Measurements from ENCODE around the gene C1QTNF1.
A peak's percentile ranks its signal among the peaks of the same experiment; 100 is the strongest.

C1QTNF1 gene

DNA sequence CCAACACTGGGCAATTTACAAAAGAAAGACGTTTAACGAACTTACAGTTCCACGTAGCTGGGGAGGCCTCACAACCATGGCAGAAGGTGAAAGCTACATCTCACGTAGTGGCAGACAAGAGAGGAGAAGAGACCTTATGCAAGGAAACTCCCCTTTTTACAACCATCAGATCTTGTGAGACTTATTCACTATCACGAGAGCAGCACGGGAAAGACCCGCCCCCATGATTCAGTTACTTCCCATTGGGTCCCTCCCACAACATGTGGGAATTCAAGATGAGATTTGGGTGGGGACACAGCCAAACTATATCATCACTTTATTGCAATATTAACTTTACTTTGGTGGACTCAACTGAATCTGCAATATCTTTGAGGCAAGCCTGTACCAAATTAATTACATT lies 38.7 kb downstream of the C1QTNF1 start:
- H2BK5ac ChIP-seq (ENCODE audit: low read depth, low read length, poor library complexity): no peak overlapping the region
- no peak overlapping the region for H2BK12ac ChIP-seq (ENCODE audit: low read length)
- no peaks in the 10 kb centered on the region for H3K4me1 ChIP-seq (ENCODE audit: control insufficient read depth in 1 of 2, insufficient read depth in 2 of 2, low read length in 2 of 2)
- H3K36me3 ChIP-seq (ENCODE audit: control insufficient read depth in 1 of 2, insufficient read depth in 2 of 2, low read length in 2 of 2): no peaks in the 10 kb centered on the region
- H3K23ac ChIP-seq (ENCODE audit: low read length): no peak overlapping the region
- H3K4me3 ChIP-seq (ENCODE audit: low read depth, low read length): no peak overlapping the region
- H2AK5ac ChIP-seq (ENCODE audit: low read length): no peak overlapping the region
- no peak overlapping the region for H2BK120ac ChIP-seq (ENCODE audit: insufficient read depth, low read length, poor library complexity)
- H3K79me1 ChIP-seq (ENCODE audit: low read length): no peaks in the 10 kb centered on the region
- no peak overlapping the region for H3K14ac ChIP-seq (ENCODE audit: low read length)
- no peak overlapping the region for H2AFZ ChIP-seq (ENCODE audit: insufficient read depth, low read length, poor library complexity)
- no peaks in the 10 kb centered on the region for H3K27me3 ChIP-seq (ENCODE audit: insufficient read depth, low read length)
- H4K91ac ChIP-seq (ENCODE audit: low read depth, low read length): no peak overlapping the region
- no peak overlapping the region for H3K4me2 ChIP-seq (ENCODE audit: low read length)
- H3K27ac ChIP-seq (ENCODE audit: low read depth, low read length): no peak overlapping the region
- no peak overlapping the region for H3K4ac ChIP-seq (ENCODE audit: low read depth, low read length)
- no peak overlapping the region for H3K18ac ChIP-seq (ENCODE audit: low read length)
- H4K8ac ChIP-seq (ENCODE audit: low read depth, low read length): no peak overlapping the region
- no peak overlapping the region for H4K12ac ChIP-seq (ENCODE audit: low read depth, low read length)
- no peak overlapping the region for H3K9ac ChIP-seq (ENCODE audit: low read length)
- WGBS (ENCODE audit: extremely low coverage, insufficient coverage, insufficient read length): no CpG with 5 or more reads among the region's 7 CpGs
- no peaks in the 10 kb centered on the region for H3K79me2 ChIP-seq (ENCODE audit: control insufficient read depth, insufficient read depth, low read length, poor library complexity)
- no peak for DNase-seq
- H3K9me3 ChIP-seq (ENCODE audit: insufficient read depth, low read depth, low read length): peaks cover 2% of the 10 kb centered on the region

DNA sequence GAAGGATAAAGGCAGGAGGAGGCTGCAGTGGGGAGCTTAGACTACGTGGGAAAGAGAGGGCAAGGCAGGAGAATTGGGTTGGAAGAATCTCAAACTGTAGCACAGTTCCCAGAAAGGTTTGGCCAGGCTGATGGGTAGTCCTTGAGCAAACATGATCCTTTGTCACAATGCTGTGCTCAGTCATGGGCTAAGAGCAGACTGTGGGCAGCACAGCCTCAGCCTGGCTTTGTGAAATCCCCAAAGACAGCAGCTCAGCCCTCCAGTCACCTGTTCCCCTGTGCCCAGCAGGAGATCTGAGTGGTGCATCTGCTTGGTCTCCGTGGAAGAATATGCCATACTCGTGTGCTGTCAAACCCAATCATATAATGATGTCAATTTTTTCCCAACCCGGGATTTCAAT lies 40.1 kb downstream of the C1QTNF1 start:
- no peak overlapping the region for H2AFZ ChIP-seq (ENCODE audit: insufficient read depth, low read length, poor library complexity)
- no peak for DNase-seq
- no peak overlapping the region for H3K18ac ChIP-seq (ENCODE audit: low read length)
- no peaks in the 10 kb centered on the region for H3K4me1 ChIP-seq (ENCODE audit: control insufficient read depth in 1 of 2, insufficient read depth in 2 of 2, low read length in 2 of 2)
- no peaks in the 10 kb centered on the region for H3K9me3 ChIP-seq (ENCODE audit: insufficient read depth, low read depth, low read length)
- H4K12ac ChIP-seq (ENCODE audit: low read depth, low read length): no peak overlapping the region
- H3K27me3 ChIP-seq (ENCODE audit: insufficient read depth, low read length): no peaks in the 10 kb centered on the region
- H3K27ac ChIP-seq (ENCODE audit: low read depth, low read length): no peak overlapping the region
- no CpG with 5 or more reads among the region's 4 CpGs for WGBS (ENCODE audit: extremely low coverage, insufficient coverage, insufficient read length)
- H3K14ac ChIP-seq (ENCODE audit: low read length): no peak overlapping the region
- no peak overlapping the region for H2BK5ac ChIP-seq (ENCODE audit: low read depth, low read length, poor library complexity)
- H3K79me2 ChIP-seq (ENCODE audit: control insufficient read depth, insufficient read depth, low read length, poor library complexity): no peaks in the 10 kb centered on the region
- H3K79me1 ChIP-seq (ENCODE audit: low read length): no peaks in the 10 kb centered on the region
- H3K4me2 ChIP-seq (ENCODE audit: low read length): no peak overlapping the region
- no peak overlapping the region for H2AK5ac ChIP-seq (ENCODE audit: low read length)
- no peak overlapping the region for H4K91ac ChIP-seq (ENCODE audit: low read depth, low read length)
- H4K8ac ChIP-seq (ENCODE audit: low read depth, low read length): no peak overlapping the region
- H3K4ac ChIP-seq (ENCODE audit: low read depth, low read length): no peak overlapping the region
- no peak overlapping the region for H3K23ac ChIP-seq (ENCODE audit: low read length)
- no peak overlapping the region for H3K4me3 ChIP-seq (ENCODE audit: low read depth, low read length)
- H3K9ac ChIP-seq (ENCODE audit: low read length): no peak overlapping the region
- H3K36me3 ChIP-seq (ENCODE audit: control insufficient read depth in 1 of 2, insufficient read depth in 2 of 2, low read length in 2 of 2): no peaks in the 10 kb centered on the region
- H2BK120ac ChIP-seq (ENCODE audit: insufficient read depth, low read length, poor library complexity): no peak overlapping the region
- no peak overlapping the region for H2BK12ac ChIP-seq (ENCODE audit: low read length)

DNA sequence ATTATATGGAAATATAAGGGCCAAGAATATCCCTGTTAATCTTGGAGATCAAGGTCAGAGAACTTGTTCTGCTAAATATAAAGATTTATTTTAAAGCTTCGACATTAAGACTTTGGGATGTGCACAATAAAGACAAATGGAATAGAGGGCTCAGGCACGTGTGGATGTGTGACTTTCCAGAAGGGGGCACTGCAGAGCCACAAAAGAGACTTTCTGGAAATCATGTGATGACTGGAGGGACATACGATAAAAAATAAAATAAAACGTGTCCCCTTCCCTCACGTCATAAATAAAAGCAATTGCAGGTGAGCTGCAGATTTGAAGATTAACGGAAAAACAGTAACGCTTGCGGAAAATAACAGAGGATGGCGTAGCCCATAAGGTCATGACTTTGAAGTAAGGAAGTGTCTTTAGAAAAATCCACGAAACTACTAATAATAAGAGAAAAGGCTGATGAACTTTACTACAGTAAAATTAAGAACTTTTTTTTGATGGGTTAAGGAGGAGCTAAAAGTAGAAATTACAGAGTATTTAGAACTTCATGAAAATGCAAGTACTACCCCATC lies 41.2 kb downstream of the C1QTNF1 start:
- Histone ChIP-seq H2BK5ac (ENCODE audit: low read depth, low read length, poor library complexity) (no peak overlapping the region), H4K8ac (ENCODE audit: low read depth, low read length) (no peak overlapping the region), H3K27ac (ENCODE audit: low read depth, low read length) (no peak overlapping the region), H3K79me1 (ENCODE audit: low read length) (no peaks in the 10 kb centered on the region), H2BK120ac (ENCODE audit: insufficient read depth, low read length, poor library complexity) (no peak overlapping the region), H3K9me3 (ENCODE audit: insufficient read depth, low read depth, low read length) (no peaks in the 10 kb centered on the region), H3K14ac (ENCODE audit: low read length) (no peak overlapping the region), H3K79me2 (ENCODE audit: control insufficient read depth, insufficient read depth, low read length, poor library complexity) (no peaks in the 10 kb centered on the region), H3K4me1 (ENCODE audit: control insufficient read depth in 1 of 2, insufficient read depth in 2 of 2, low read length in 2 of 2) (no peaks in the 10 kb centered on the region), H4K91ac (ENCODE audit: low read depth, low read length) (no peak overlapping the region), H3K36me3 (ENCODE audit: control insufficient read depth in 1 of 2, insufficient read depth in 2 of 2, low read length in 2 of 2) (no peaks in the 10 kb centered on the region), H3K4me2 (ENCODE audit: low read length) (no peak overlapping the region), H3K23ac (ENCODE audit: low read length) (no peak overlapping the region), H3K4me3 (ENCODE audit: low read depth, low read length) (no peak overlapping the region), H2AFZ (ENCODE audit: insufficient read depth, low read length, poor library complexity) (no peak overlapping the region), H2BK12ac (ENCODE audit: low read length) (no peak overlapping the region), H3K18ac (ENCODE audit: low read length) (no peak overlapping the region), H2AK5ac (ENCODE audit: low read length) (no peak overlapping the region), H4K12ac (ENCODE audit: low read depth, low read length) (no peak overlapping the region), H3K9ac (ENCODE audit: low read length) (no peak overlapping the region), H3K4ac (ENCODE audit: low read depth, low read length) (no peak overlapping the region), H3K27me3 (ENCODE audit: insufficient read depth, low read length) (no peaks in the 10 kb centered on the region)
- peak in 1 of 2 donors; percentile 74 for DNase-seq
- no CpG with 5 or more reads among the region's 10 CpGs for WGBS (ENCODE audit: extremely low coverage, insufficient coverage, insufficient read length)

DNA sequence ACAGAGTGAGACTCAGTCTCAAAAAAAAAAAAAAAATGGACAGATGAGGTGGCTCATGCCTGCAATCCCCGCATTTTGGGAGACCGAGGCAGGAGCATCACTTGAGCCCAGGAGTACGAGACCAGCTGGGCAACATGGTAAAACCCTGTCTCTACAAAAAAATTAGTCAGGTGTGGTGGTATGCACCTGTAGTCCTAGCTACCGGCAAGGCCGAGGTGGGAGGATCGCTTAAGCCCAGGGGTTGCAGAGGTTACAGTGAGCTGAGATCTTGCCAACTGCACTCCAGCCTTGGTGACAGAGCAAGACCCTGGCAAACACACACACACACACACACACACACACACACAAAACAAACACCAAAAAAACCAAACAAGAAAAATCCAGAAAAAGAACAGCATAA lies 43.0 kb downstream of the C1QTNF1 start:
- H3K4me1 ChIP-seq (ENCODE audit: control insufficient read depth in 1 of 2, insufficient read depth in 2 of 2, low read length in 2 of 2): no peaks in the 10 kb centered on the region
- H3K9me3 ChIP-seq (ENCODE audit: insufficient read depth, low read depth, low read length): no peaks in the 10 kb centered on the region
- no peak overlapping the region for H3K27ac ChIP-seq (ENCODE audit: low read depth, low read length)
- no peak overlapping the region for H3K4ac ChIP-seq (ENCODE audit: low read depth, low read length)
- H3K4me2 ChIP-seq (ENCODE audit: low read length): no peak overlapping the region
- no peaks in the 10 kb centered on the region for H3K36me3 ChIP-seq (ENCODE audit: control insufficient read depth in 1 of 2, insufficient read depth in 2 of 2, low read length in 2 of 2)
- no peak overlapping the region for H2AFZ ChIP-seq (ENCODE audit: insufficient read depth, low read length, poor library complexity)
- no peak overlapping the region for H4K91ac ChIP-seq (ENCODE audit: low read depth, low read length)
- H3K23ac ChIP-seq (ENCODE audit: low read length): no peak overlapping the region
- H3K79me1 ChIP-seq (ENCODE audit: low read length): no peaks in the 10 kb centered on the region
- H4K12ac ChIP-seq (ENCODE audit: low read depth, low read length): no peak overlapping the region
- no CpG with 5 or more reads among the region's 6 CpGs for WGBS (ENCODE audit: extremely low coverage, insufficient coverage, insufficient read length)
- no peak for DNase-seq
- H2BK5ac ChIP-seq (ENCODE audit: low read depth, low read length, poor library complexity): no peak overlapping the region
- no peak overlapping the region for H2BK120ac ChIP-seq (ENCODE audit: insufficient read depth, low read length, poor library complexity)
- no peak overlapping the region for H3K14ac ChIP-seq (ENCODE audit: low read length)
- H2AK5ac ChIP-seq (ENCODE audit: low read length): no peak overlapping the region
- no peak overlapping the region for H4K8ac ChIP-seq (ENCODE audit: low read depth, low read length)
- H2BK12ac ChIP-seq (ENCODE audit: low read length): no peak overlapping the region
- no peak overlapping the region for H3K9ac ChIP-seq (ENCODE audit: low read length)
- H3K4me3 ChIP-seq (ENCODE audit: low read depth, low read length): no peak overlapping the region
- no peaks in the 10 kb centered on the region for H3K27me3 ChIP-seq (ENCODE audit: insufficient read depth, low read length)
- no peak overlapping the region for H3K18ac ChIP-seq (ENCODE audit: low read length)
- no peaks in the 10 kb centered on the region for H3K79me2 ChIP-seq (ENCODE audit: control insufficient read depth, insufficient read depth, low read length, poor library complexity)

Data from trophoblast cell (in vitro differentiated cells and primary cell).